Suprapubic skin (tissue), 4 donors: ENCODE data around the gene ATE1. TPM values are rescaled to one million over a fixed set of nuclear protein-coding genes. Genes with fewer than 3 reads are reported as not detected.

Experiments used
- DNase-seq, 2 donors: peaks; one replicate each; pipeline ENCODE4 v3.0.0-alpha.2; 2019; ENCODE audit warnings: low spot score in 2 of 2
- H3K27ac ChIP-seq: fragments of 200-600 bp; sonication (generic); one replicate; pipeline ENCODE4 v1.5.1; 2019
- H3K27me3 ChIP-seq: fragments of 200-600 bp; sonication (generic); one replicate; pipeline ENCODE4 v1.5.1; 2019
- H3K36me3 ChIP-seq: fragments of 200-600 bp; sonication (generic); one replicate; pipeline ENCODE4 v1.5.1; 2019
- H3K4me1 ChIP-seq: fragments of 200-600 bp; sonication (generic); one replicate; pipeline ENCODE4 v1.5.1; 2019
- H3K4me3 ChIP-seq: fragments of 200-600 bp; sonication (generic); one replicate; pipeline ENCODE4 v1.5.1; 2019; ENCODE audit warnings: mild to moderate bottlenecking
- H3K9me3 ChIP-seq: fragments of 200-600 bp; sonication (generic); one replicate; pipeline ENCODE4 v1.5.1; 2019
- CTCF ChIP-seq, 2 donors: fragments of 200-600 bp in 1 of 2; fragments of 450-650 bp in 1 of 2; sonication (generic) in 1 of 2; IDR thresholded peaks; one replicate each; pipeline ENCODE4 v1.5.1; 2016 to 2019; ENCODE audit warnings: antibody characterized with exemption in 2 of 2, mild to moderate bottlenecking in 1 of 2, moderate library complexity in 1 of 2
- EP300 ChIP-seq: sonication (generic); formaldehyde crosslinking; IDR thresholded peaks from one replicate; pipeline ENCODE4 v1.6.1; 2017; ENCODE audit warnings: antibody characterized with exemption
- POLR2A ChIP-seq, 2 donors: fragments of 450-650 bp; IDR thresholded peaks; one replicate each; pipeline ENCODE4 v1.6.1; 2017; ENCODE audit warnings: antibody characterized with exemption in 2 of 2, mild to moderate bottlenecking in 2 of 2, moderate library complexity in 2 of 2
- POLR2AphosphoS5 ChIP-seq, 3 donors: sonication (generic); formaldehyde crosslinking; IDR thresholded peaks; one replicate each; pipeline ENCODE4 v1.6.1; 2017; ENCODE audit warnings: antibody characterized with exemption in 3 of 3
- WGBS: methylation state at CpG from one replicate; pipeline ENCODE4 v1.1.5; 2018; 5-methylcytosine and 5-hydroxymethylcytosine counted together
- total RNA-seq, 4 donors: library from RNA; depleted of rRNA; stranded (reverse); fragments of >200 nt; gene quantifications; one replicate each; pipeline ENCODE4 v1.1.0, GENCODE V29; 2016

The ATE1 gene
- total RNA-seq, 4 donors from 2014 or later, result 20.3 to 23.2 (median 21.7) TPM

- WGBS, result 62% methylated on average over 2 of the region's 2 CpGs
- no peak for DNase-seq
Observed at GRCh38 chr10:121808835-121809234, 119.0 kb downstream of the ATE1 start.

GRCh38 chr10:121804460-121804859 lies 123.4 kb downstream of the ATE1 start:
- DNase-seq, result no peak
- H3K27ac ChIP-seq, result peak overlapping the region; percentile 8
- 71% methylated on average over 4 of the region's 4 CpGs for WGBS
- H3K36me3 ChIP-seq, result peaks cover 3% of the 10 kb centered on the region
- TF ChIP-seq CTCF (IDR thresholded peaks at IDR 0.05), result no peak
- H3K4me3 ChIP-seq, result no peak overlapping the region
- H3K27me3 ChIP-seq, result no peaks in the 10 kb centered on the region
- no peaks in the 10 kb centered on the region for H3K9me3 ChIP-seq
- H3K4me1 ChIP-seq, result no peaks in the 10 kb centered on the region

More at GRCh38 chr10:121808835-121809234, 119.0 kb downstream of the ATE1 start:
- Histone ChIP-seq H3K4me3 (no peak overlapping the region), H3K27ac (no peak overlapping the region), H3K27me3 (no peaks in the 10 kb centered on the region), H3K4me1 (no peaks in the 10 kb centered on the region), H3K36me3 (no peaks in the 10 kb centered on the region), H3K9me3 (no peaks in the 10 kb centered on the region)
- TF ChIP-seq EP300, result no peak
- no peak for TF ChIP-seq POLR2A (IDR thresholded peaks at IDR 0.05)
- TF ChIP-seq CTCF (IDR thresholded peaks at IDR 0.05), result no peak
- TF ChIP-seq POLR2AphosphoS5 (IDR thresholded peaks at IDR 0.05), result no peak

- Histone ChIP-seq H3K4me1 (no peaks in the 10 kb centered on the region), H3K4me3 (no peak overlapping the region), H3K27me3 (no peaks in the 10 kb centered on the region), H3K9me3 (no peaks in the 10 kb centered on the region), H3K27ac (no peak overlapping the region), H3K36me3 (peaks cover 3% of the 10 kb centered on the region)
- WGBS, result 64% methylated on average over 2 of the region's 2 CpGs
- TF ChIP-seq EP300 (no peak), CTCF (IDR thresholded peaks at IDR 0.05) (no peak), POLR2A (IDR thresholded peaks at IDR 0.05) (no peak), POLR2AphosphoS5 (IDR thresholded peaks at IDR 0.05) (no peak)
- DNase-seq, result no peak
Observed at GRCh38 chr10:121803611-121804010, 124.2 kb downstream of the ATE1 start.

GRCh38 chr10:121800831-121801230 lies 127.0 kb downstream of the ATE1 start:
- Histone ChIP-seq H3K9me3 (no peaks in the 10 kb centered on the region), H3K36me3 (peaks cover 3% of the 10 kb centered on the region), H3K27me3 (no peaks in the 10 kb centered on the region), H3K4me3 (no peak overlapping the region), H3K4me1 (no peaks in the 10 kb centered on the region), H3K27ac (peak overlapping the region; percentile 21)
- TF ChIP-seq POLR2AphosphoS5 (IDR thresholded peaks at IDR 0.05), result no peak
- no peak for TF ChIP-seq CTCF (IDR thresholded peaks at IDR 0.05)
- no peak for TF ChIP-seq POLR2A (IDR thresholded peaks at IDR 0.05)
- TF ChIP-seq EP300, result no peak
- no peak for DNase-seq
- 68% methylated on average over 2 of the region's 2 CpGs for WGBS

GRCh38 chr10:121800146-121800545 lies 127.7 kb downstream of the ATE1 start:
- H3K27me3 ChIP-seq, result no peaks in the 10 kb centered on the region
- TF ChIP-seq POLR2A (IDR thresholded peaks at IDR 0.05) (no peak), EP300 (no peak), POLR2AphosphoS5 (IDR thresholded peaks at IDR 0.05) (no peak), CTCF (IDR thresholded peaks at IDR 0.05) (no peak)
- no peak overlapping the region for H3K4me3 ChIP-seq
- H3K36me3 ChIP-seq, result peaks cover 3% of the 10 kb centered on the region
- DNase-seq, result no peak
- WGBS, result 58% methylated on average over 3 of the region's 3 CpGs
- H3K4me1 ChIP-seq, result no peaks in the 10 kb centered on the region
- H3K27ac ChIP-seq, result no peak overlapping the region
- H3K9me3 ChIP-seq, result no peaks in the 10 kb centered on the region
